RWPE2 (cell line): ENCODE results near the gene BOD1L1.
A peak's percentile ranks its signal among the peaks of the same experiment; 100 is the strongest.

Experiments
- ATAC-seq: fragments of 200-7000 bp; cut with Tn5 transposase; 3 replicates; pipeline ENCODE4 v1.9.1; 2021; ENCODE audit warnings: low read depth
- DNase-seq: peaks from one replicate; pipeline ENCODE4 v3.0.0-alpha.2; 2020; ENCODE audit warnings: low spot score
- H3K27ac ChIP-seq: fragments of 450-650 bp; 2 replicates; pipeline ENCODE4 v1.5.1; 2017; ENCODE audit warnings: mild to moderate bottlenecking; ENCODE audit not compliant: poor library complexity, severe bottlenecking
- H3K27me3 ChIP-seq: fragments of 250-450 bp; sonication (Bioruptor Pico); 2 replicates; pipeline ENCODE4 v1.5.1; 2021; ENCODE audit warnings: mild to moderate bottlenecking, moderate library complexity; ENCODE audit not compliant: insufficient read depth, poor library complexity, severe bottlenecking
- H3K36me3 ChIP-seq: fragments of 250-450 bp; sonication (Bioruptor Pico); 2 replicates; pipeline ENCODE4 v1.5.1; 2020; ENCODE audit warnings: low read depth, mild to moderate bottlenecking, moderate library complexity
- H3K4me1 ChIP-seq: fragments of 250-450 bp; sonication (Bioruptor Pico); 2 replicates; pipeline ENCODE4 v1.5.1; 2021; ENCODE audit warnings: mild to moderate bottlenecking, moderate library complexity; ENCODE audit not compliant: insufficient read depth, poor library complexity, severe bottlenecking
- H3K4me3 ChIP-seq: fragments of 250-450 bp; sonication (Bioruptor Pico); 2 replicates; pipeline ENCODE4 v1.5.1; 2021; ENCODE audit warnings: mild to moderate bottlenecking, moderate library complexity; ENCODE audit not compliant: severe bottlenecking
- H3K9me3 ChIP-seq: fragments of 250-450 bp; sonication (Bioruptor Pico); 2 replicates; pipeline ENCODE4 v1.5.1; 2021; ENCODE audit warnings: mild to moderate bottlenecking, moderate library complexity; ENCODE audit not compliant: severe bottlenecking
- TF ChIP-seq, protein P1 (sequence below): fragments of 450-650 bp; IDR thresholded peaks from one replicate; pipeline ENCODE4 v1.5.1; 2017; ENCODE audit warnings: mild to moderate bottlenecking, moderate library complexity; ENCODE audit not compliant: poor library complexity, severe bottlenecking

BOD1L1 gene

GRCh38 chr4:13542577-13543031 lies 84.9 kb downstream of the BOD1L1 start:
- no peaks in the 10 kb centered on the region for H3K4me1 ChIP-seq
- no peak for ATAC-seq
- H3K36me3 ChIP-seq, result no peaks in the 10 kb centered on the region
- peaks cover 98% of the 10 kb centered on the region for H3K27me3 ChIP-seq
- no peaks in the 10 kb centered on the region for H3K9me3 ChIP-seq
- DNase-seq, result no peak
- TF ChIP-seq, protein P1, sequence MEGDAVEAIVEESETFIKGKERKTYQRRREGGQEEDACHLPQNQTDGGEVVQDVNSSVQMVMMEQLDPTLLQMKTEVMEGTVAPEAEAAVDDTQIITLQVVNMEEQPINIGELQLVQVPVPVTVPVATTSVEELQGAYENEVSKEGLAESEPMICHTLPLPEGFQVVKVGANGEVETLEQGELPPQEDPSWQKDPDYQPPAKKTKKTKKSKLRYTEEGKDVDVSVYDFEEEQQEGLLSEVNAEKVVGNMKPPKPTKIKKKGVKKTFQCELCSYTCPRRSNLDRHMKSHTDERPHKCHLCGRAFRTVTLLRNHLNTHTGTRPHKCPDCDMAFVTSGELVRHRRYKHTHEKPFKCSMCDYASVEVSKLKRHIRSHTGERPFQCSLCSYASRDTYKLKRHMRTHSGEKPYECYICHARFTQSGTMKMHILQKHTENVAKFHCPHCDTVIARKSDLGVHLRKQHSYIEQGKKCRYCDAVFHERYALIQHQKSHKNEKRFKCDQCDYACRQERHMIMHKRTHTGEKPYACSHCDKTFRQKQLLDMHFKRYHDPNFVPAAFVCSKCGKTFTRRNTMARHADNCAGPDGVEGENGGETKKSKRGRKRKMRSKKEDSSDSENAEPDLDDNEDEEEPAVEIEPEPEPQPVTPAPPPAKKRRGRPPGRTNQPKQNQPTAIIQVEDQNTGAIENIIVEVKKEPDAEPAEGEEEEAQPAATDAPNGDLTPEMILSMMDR, result no peak
- no peak overlapping the region for H3K4me3 ChIP-seq
- H3K27ac ChIP-seq, result no peak overlapping the region

DNA sequence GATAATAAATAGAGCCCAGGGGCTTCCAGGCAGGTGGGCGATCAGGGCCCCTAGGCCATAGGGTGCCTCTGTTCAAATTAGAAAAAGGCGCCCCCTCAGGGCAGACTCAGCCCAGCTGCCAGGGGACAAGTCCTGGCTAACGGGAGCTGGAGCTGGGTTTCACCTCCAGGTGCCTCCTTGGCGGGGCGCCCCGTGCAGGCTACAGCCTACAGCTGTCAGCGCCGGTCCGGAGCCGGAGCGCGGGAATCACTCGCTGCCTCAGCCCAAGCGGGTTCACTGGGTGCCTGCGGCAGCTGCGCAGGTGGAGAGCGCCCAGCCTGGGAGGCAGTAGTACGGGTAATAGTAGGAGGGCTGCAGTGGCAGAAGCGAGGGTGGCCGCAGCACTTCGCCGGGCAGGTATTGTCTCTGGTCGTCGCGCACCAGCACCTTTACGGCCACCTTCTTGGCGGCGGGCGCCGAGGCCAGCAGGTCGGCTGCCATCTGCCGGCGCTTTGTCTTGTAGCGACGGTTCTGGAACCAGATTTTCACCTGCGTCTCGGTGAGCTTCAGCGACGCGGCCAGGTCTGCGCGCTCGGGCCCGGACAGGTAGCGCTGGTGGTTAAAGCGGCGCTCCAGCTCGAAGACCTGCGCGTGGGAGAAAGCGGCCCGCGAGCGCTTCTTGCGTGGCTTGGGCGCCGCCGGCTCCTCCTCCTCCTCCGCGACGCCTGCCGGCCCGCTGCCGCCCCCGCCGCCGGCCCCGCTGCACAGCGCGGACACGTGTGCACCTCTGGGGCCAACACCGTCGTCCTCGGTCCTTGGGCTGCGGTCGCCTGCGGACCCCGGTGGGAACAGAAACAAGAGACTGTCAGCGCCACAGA lies 85.6 kb downstream of the BOD1L1 start:
- H3K4me3 ChIP-seq, result no peak overlapping the region
- H3K27ac ChIP-seq, result no peak overlapping the region
- no peaks in the 10 kb centered on the region for H3K9me3 ChIP-seq
- peak; percentile 69 for DNase-seq
- H3K4me1 ChIP-seq, result no peaks in the 10 kb centered on the region
- peak; percentile 19; the same call in 2 of the 3 replicates for ATAC-seq
- H3K27me3 ChIP-seq, result peaks cover 98% of the 10 kb centered on the region
- TF ChIP-seq, protein P1, result peak; percentile 67
- no peaks in the 10 kb centered on the region for H3K36me3 ChIP-seq

DNA sequence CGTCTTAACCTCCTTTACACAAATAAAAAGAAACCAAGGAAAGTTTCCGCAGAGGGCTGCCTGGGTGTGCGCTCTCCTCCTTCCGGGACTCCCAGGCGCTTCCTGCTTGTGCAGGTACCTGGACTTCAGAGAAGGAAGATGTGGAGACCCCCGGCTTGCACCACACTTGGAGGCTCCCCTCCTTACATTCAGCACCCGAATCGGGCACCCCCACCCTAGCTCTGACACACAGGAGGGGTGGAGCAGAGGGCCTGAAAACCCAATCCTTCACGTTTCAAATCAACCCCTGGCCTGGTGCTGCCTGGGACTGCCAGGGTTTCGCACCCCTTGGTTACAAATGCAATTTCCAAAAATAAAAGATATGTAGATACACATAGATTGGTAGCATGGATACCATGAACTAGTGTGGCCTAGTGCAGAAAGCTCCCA lies 86.3 kb downstream of the BOD1L1 start:
- Histone ChIP-seq H3K4me1 (no peaks in the 10 kb centered on the region), H3K9me3 (no peaks in the 10 kb centered on the region), H3K27ac (no peak overlapping the region), H3K27me3 (peaks cover 98% of the 10 kb centered on the region), H3K36me3 (no peaks in the 10 kb centered on the region), H3K4me3 (no peak overlapping the region)
- ATAC-seq (no peak), DNase-seq (no peak)
- TF ChIP-seq, protein P1, result no peak

DNA sequence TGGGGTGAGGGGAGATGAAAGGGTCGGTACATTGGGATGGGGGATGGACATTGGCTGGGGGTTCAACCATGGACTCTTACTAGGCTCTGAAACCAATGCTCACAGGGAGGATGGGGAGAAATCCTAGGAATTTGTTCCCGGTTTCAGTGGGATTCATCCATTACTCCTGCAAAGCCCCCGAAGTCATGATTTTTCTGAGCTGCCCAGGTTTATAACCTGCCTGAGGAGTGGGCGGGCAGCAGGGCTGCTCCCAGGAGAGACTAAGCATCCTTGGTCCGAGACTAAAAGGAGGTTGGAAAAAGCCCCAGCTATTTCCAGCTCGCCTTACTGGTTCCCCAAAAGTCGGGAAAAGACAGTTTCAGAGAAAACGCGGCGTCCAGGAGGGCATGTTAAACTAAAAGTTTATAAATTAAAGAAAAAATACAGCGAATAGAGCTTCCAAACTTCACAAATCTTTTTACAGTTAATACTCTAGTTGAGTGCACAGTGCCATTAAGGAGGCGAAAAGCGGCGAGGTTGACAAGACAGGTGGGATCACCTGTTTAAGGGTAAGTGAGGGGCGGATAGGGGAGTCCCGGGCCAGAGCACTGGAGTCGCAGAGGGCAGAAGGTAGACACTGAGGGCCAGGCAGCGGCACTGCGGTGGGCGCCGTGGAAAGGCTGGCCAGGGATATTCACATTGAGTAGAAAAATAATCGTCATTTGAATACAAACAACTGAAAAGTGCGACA lies 86.9 kb downstream of the BOD1L1 start:
- DNase-seq (no peak), ATAC-seq (no peak)
- TF ChIP-seq, protein P1, result no peak
- Histone ChIP-seq H3K27ac (no peak overlapping the region), H3K27me3 (peaks cover 98% of the 10 kb centered on the region), H3K4me1 (no peaks in the 10 kb centered on the region), H3K4me3 (no peak overlapping the region), H3K9me3 (no peaks in the 10 kb centered on the region), H3K36me3 (no peaks in the 10 kb centered on the region)
